Mucosa of descending colon (tissue), 3 donors: ENCODE data around the gene WNT11. TPM values are rescaled to one million over a fixed set of nuclear protein-coding genes. Genes with fewer than 3 reads are reported as not detected.
A peak's percentile ranks its signal among the peaks of the same experiment; 100 is the strongest.

Source experiments
- ATAC-seq: fragments of 200-7000 bp; cut with Tn5 transposase; one replicate; pipeline ENCODE4 v1.9.1; 2020; ENCODE audit warnings: mild to moderate bottlenecking, moderate library complexity
- DNase-seq, 3 donors: peaks; one replicate each; pipeline ENCODE4 v3.0.0-alpha.2; 2020
- H3K36me3 ChIP-seq: fragments of 200-600 bp; one replicate; pipeline ENCODE4 v1.8.0; 2021; ENCODE audit warnings: low read depth, mild to moderate bottlenecking
- H3K4me1 ChIP-seq: fragments of 200-600 bp; one replicate; pipeline ENCODE4 v1.8.0; 2021; ENCODE audit warnings: low read depth, mild to moderate bottlenecking
- H3K4me3 ChIP-seq: fragments of 200-600 bp; one replicate; pipeline ENCODE4 v1.8.0; 2021; ENCODE audit warnings: mild to moderate bottlenecking
- H3K9me3 ChIP-seq: fragments of 200-600 bp; one replicate; pipeline ENCODE4 v1.8.0; 2021; ENCODE audit warnings: mild to moderate bottlenecking
- intact Hi-C, 2 donors: fragments of 100-400 bp; cut with DNase I in 1 of 2; cut with micrococcal nuclease in 1 of 2; formaldehyde crosslinking; loops; one replicate each; pipeline versions ENCODE4 v1.11.0 to v1.11.1; 2022; cut with DNase I, micrococcal nuclease
- total RNA-seq, 3 donors: library from RNA; stranded (reverse); fragmentation: NEBNext Ultra II Directional in 2 of 3; extraction: Animal tissue kit (Norgen Biotek cat#: 25700) in 2 of 3; gene quantifications; one replicate each; pipeline versions ENCODE4 v1.2.1 to v1.2.4, GENCODE V29; 2021 to 2023
- TF ChIP-seq, protein P1 (sequence below): fragments of 200-600 bp; IDR thresholded peaks from one replicate; pipeline ENCODE4 v1.8.0; 2022; ENCODE audit warnings: antibody characterized with exemption, mild to moderate bottlenecking
- donor health status: DM: no; HTN: no; CAD: no; lungs with moderate emphysema.
- donor health status: DM: no; HTN: no; CAD: no.
- donor health status: DM: no; HTN: yes; CAD: no.

WNT11 gene
- total RNA-seq, 3 donors from 2014 or later: 3.4 to 5.7 (median 5.2) TPM

DNA sequence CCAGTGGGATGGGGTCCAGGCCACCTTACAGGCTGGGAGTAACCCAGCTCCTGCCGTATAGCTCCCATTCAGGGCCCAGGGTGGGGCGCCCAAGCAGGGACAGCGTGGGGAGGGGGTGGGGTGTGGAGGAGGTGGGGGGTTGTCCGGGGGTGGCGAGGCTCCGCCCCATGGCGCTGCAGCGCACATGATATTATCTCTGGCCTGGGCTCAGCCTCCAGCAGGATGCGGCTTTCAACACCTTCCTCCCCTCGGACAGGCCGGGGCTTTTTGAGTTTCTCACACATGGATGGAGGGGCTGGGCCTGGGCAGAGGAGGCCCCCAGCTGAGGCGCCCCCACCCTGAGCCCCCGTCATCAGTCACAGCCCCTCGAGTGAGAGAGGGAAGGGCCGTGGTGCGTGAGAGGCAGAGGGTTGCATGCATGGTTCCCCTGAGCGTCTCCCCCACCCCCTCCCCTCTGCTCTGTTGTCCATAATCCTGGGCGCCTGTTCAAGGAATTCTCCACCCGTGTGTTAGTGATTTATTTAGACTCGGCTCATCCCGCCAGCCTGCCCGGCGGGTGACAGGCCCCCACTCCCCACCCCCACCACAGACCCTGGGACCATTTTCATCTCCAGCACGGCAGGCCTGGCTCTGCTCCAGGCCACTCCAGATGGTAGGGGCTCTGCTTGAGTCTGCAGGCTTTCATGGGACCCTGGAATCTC lies 44.9 kb downstream of the WNT11 start:
- no peak for ATAC-seq
- Histone ChIP-seq H3K9me3 (no peaks in the 10 kb centered on the region), H3K4me1 (no peaks in the 10 kb centered on the region), H3K4me3 (no peak overlapping the region), H3K36me3 (no peaks in the 10 kb centered on the region)
- TF ChIP-seq, protein P1, sequence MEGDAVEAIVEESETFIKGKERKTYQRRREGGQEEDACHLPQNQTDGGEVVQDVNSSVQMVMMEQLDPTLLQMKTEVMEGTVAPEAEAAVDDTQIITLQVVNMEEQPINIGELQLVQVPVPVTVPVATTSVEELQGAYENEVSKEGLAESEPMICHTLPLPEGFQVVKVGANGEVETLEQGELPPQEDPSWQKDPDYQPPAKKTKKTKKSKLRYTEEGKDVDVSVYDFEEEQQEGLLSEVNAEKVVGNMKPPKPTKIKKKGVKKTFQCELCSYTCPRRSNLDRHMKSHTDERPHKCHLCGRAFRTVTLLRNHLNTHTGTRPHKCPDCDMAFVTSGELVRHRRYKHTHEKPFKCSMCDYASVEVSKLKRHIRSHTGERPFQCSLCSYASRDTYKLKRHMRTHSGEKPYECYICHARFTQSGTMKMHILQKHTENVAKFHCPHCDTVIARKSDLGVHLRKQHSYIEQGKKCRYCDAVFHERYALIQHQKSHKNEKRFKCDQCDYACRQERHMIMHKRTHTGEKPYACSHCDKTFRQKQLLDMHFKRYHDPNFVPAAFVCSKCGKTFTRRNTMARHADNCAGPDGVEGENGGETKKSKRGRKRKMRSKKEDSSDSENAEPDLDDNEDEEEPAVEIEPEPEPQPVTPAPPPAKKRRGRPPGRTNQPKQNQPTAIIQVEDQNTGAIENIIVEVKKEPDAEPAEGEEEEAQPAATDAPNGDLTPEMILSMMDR: no peak
- DNase-seq: peak in 1 of 3 donors; percentile 39
- intact Hi-C loops: no loop called here

DNA sequence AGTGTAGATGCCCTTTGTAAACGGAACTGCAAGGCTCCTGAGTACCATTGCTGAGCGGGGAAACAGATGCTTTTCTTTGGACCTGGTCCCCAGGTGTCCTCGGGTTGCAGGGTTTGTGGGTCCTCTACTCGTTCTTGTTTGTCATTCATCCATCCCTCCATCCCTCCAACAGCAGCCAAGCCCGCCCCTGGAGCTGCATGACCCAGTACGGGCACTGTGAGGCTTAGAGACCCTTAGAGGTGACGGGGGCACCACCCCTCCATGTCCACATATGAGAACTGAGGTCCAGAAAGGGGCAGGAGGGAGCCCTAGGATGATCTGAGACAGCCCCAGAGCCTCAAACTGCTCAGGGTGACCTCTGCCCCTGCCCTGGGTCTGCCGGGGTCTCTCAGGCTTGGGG lies 45.4 kb downstream of the WNT11 start:
- no peak for DNase-seq
- Histone ChIP-seq H3K4me3 (no peak overlapping the region), H3K9me3 (no peaks in the 10 kb centered on the region), H3K4me1 (no peaks in the 10 kb centered on the region), H3K36me3 (no peaks in the 10 kb centered on the region)
- no peak for ATAC-seq
- TF ChIP-seq, protein P1: no peak
- intact Hi-C loops: no loop called here

DNA sequence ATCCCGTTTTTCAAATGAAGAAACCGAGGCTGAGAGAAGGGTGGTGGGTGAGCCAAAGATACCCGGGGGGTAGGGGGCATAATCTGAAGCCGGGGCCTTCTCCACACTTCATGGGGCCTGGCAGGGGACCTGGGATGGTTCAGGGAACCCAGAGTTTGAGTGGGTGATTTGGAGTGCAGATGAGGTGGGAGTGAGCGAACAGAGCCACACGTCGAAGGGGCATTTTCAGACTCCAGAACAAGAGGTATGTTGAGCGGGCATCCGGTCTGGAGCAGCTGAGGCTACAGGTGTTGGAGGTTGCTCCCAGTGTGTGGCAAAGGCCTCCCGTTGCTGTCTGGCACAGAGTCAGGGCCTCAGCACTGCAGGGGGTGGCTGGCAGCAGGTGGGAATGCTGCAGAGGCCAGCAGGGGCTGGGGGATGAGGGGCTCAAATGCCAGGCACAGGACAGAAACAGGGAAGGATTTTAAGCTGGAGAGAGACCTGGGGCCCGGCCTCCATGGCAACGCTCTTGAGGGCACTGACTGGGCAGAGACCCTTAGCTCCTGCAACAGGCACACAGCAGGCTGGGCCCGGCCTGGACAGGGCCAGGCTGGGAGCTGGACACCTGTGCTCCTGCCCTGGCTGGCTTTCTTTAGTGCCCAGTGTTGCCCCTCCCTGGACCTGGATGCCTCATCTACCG lies 46.2 kb downstream of the WNT11 start:
- intact Hi-C loops: no loop called here
- H3K9me3 ChIP-seq: no peaks in the 10 kb centered on the region
- no peaks in the 10 kb centered on the region for H3K4me1 ChIP-seq
- ATAC-seq (no peak), DNase-seq (peak in 1 of 3 donors; percentile 24)
- no peak overlapping the region for H3K4me3 ChIP-seq
- no peaks in the 10 kb centered on the region for H3K36me3 ChIP-seq
- TF ChIP-seq, protein P1: no peak

DNA sequence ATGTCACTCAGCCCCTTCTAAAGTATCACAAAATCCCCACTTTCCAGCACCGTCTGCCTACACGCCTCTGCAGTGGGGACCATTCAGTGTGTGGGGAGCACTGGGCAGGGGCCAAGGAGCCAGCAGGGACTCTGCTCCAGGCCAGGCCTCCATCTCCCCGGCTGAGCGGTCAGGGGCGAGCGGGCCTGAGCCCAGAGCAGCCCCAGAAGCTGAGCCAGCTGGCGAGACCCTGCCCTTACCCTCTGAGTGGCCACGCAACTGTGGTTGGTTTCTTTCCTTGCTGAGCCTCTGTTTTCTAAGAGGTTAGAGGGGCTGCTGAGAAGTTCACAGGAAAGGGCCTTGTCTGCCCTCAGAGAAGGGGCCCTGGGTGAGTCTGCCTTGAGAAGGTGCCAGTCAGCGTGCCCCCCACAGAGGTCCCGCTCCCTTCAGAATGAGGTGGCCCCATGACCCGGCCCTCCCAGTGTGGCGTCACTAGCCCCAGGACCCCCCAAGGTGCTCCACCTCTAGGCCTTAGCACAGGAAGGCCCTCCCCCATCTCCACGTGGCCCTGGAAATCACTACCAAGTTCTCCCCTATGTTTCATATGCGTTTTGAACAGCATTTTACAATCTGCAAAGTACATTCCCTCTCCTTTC lies 46.9 kb downstream of the WNT11 start:
- H3K4me3 ChIP-seq: no peak overlapping the region
- no peak for ATAC-seq

More for the DNA sequence above, 46.9 kb downstream of the WNT11 start:
- peak in 1 of 3 donors; percentile 26 for DNase-seq
- TF ChIP-seq, protein P1: no peak
- no peaks in the 10 kb centered on the region for H3K9me3 ChIP-seq
- H3K4me1 ChIP-seq: no peaks in the 10 kb centered on the region
- H3K36me3 ChIP-seq: no peaks in the 10 kb centered on the region
- intact Hi-C loops: no loop called here
